ENCODE results near the gene ZNF418. TPM values are rescaled to one million over a fixed set of nuclear protein-coding genes. Genes with fewer than 3 reads are reported as not detected.

Gene ZNF418
- 21.3 and 26.5 TPM in 2 replicates for total RNA-seq

- no peak for TF ChIP-seq CTCF (IDR thresholded peaks at IDR 0.05)
- DNase-seq (peak; percentile 40), ATAC-seq (ENCODE audit: low read depth) (peak; percentile 99)
- intact Hi-C loops (cut with micrococcal nuclease), result loop anchor here (1.0 kb wide), 3 partner anchors 12 to 321 kb away; partner anchors contain the start of genes ZNF134, ZNF256 and ZNF814
- ChIA-PET CTCF (no interaction called here), POLR2A (interaction anchor here (0.6 to 1.4 kb wide), 11 partner anchors 9 to 1812 kb away, joined by 3 to 12 read pairs (median 5); partner anchors contain the start of genes ZNF154, ZNF274, ZNF417 and ZNF606)
- Mint-ChIP-seq H3K4me3 (peak within 1 kb of the TSS; percentile 96), H3K27me3 (no peaks in the 10 kb centered on the region), H3K4me1 (peaks cover 16% of the 10 kb centered on the region), H3K27ac (peak within 1 kb of the TSS; percentile 86), H3K9me3 (peaks cover 25% of the 10 kb centered on the region), H3K36me3 (ENCODE audit: low read depth) (peaks cover 61% of the 10 kb centered on the region)
Observed at GRCh38 chr19:57934820-57935665, at the start of gene ZNF418. Gene ZNF418, minus strand, starts transcription at chr19:57935402. Its CDS starts 1,580 bp downstream, at chr19:57933822.

- Mint-ChIP-seq H3K27me3 (no peaks in the 10 kb centered on the region), H3K9me3 (peaks cover 55% of the 10 kb centered on the region), H3K4me3 (no peak overlapping the region), H3K4me1 (no peaks in the 10 kb centered on the region), H3K36me3 (ENCODE audit: low read depth) (peaks cover 92% of the 10 kb centered on the region), H3K27ac (no peak overlapping the region)
- ChIA-PET CTCF (no interaction called here), POLR2A (no interaction called here)
- intact Hi-C loops (cut with micrococcal nuclease), result no loop called here
- no peak for ATAC-seq (ENCODE audit: low read depth)
- no peak for TF ChIP-seq CTCF (IDR thresholded peaks at IDR 0.05)
- DNase-seq, result no peak
Observed at GRCh38 chr19:57978586-57979289, 43.5 kb upstream of the ZNF418 start.

- Mint-ChIP-seq H3K4me1 (no peaks in the 10 kb centered on the region), H3K27me3 (no peaks in the 10 kb centered on the region), H3K4me3 (no peak within 1 kb of the TSS), H3K36me3 (ENCODE audit: low read depth) (peaks cover 70% of the 10 kb centered on the region), H3K27ac (no peak within 1 kb of the TSS), H3K9me3 (peaks cover 49% of the 10 kb centered on the region)
- ChIA-PET POLR2A (no interaction called here), CTCF (no interaction called here)
- ATAC-seq (ENCODE audit: low read depth) (no peak), DNase-seq (no peak)
- intact Hi-C loops (cut with micrococcal nuclease), result no loop called here
- no peak for TF ChIP-seq CTCF (IDR thresholded peaks at IDR 0.05)
Observed at GRCh38 chr19:57974434-57974833, 39.2 kb upstream of the ZNF418 start, which contains the start of gene C19orf18. Gene C19orf18, minus strand, starts transcription at chr19:57974534. Its CDS starts 102 bp downstream, at chr19:57974432.

- ChIA-PET CTCF (no interaction called here), POLR2A (no interaction called here)
- intact Hi-C loops (cut with micrococcal nuclease), result no loop called here
- Mint-ChIP-seq H3K36me3 (ENCODE audit: low read depth) (peaks cover 38% of the 10 kb centered on the region), H3K4me1 (no peaks in the 10 kb centered on the region), H3K4me3 (no peak overlapping the region), H3K9me3 (peaks cover 32% of the 10 kb centered on the region), H3K27ac (no peak overlapping the region), H3K27me3 (no peaks in the 10 kb centered on the region)
- no peak for ATAC-seq (ENCODE audit: low read depth)
- DNase-seq, result no peak
- TF ChIP-seq CTCF (IDR thresholded peaks at IDR 0.05), result no peak
Observed at GRCh38 chr19:57964761-57965160, 29.6 kb upstream of the ZNF418 start.

GRCh38 chr19:57961785-57962184, 26.6 kb upstream of the ZNF418 start:
- no peak overlapping the region for H3K27ac Mint-ChIP-seq
- POLR2A ChIA-PET, result no interaction called here
- ATAC-seq (ENCODE audit: low read depth) (no peak), DNase-seq (no peak)
- intact Hi-C loops (cut with micrococcal nuclease), result no loop called here
- H3K9me3 Mint-ChIP-seq, result peaks cover 32% of the 10 kb centered on the region
- H3K27me3 Mint-ChIP-seq, result peaks cover under 1% of the 10 kb centered on the region
- TF ChIP-seq CTCF (IDR thresholded peaks at IDR 0.05), result no peak
- H3K4me3 Mint-ChIP-seq, result no peak overlapping the region
- H3K4me1 Mint-ChIP-seq, result no peaks in the 10 kb centered on the region
- CTCF ChIA-PET, result no interaction called here
- peaks cover 31% of the 10 kb centered on the region for H3K36me3 Mint-ChIP-seq (ENCODE audit: low read depth)

All from activated B cell treated with CpG ODN at 0.5 μM for 24 hours (primary cell).